K562 (cell line): ENCODE data around the gene SORT1.

Source experiments
- CSDE1 ChIP-seq, 2 experiments: fragments of 450-650 bp; IDR thresholded peaks; 2 replicates each; pipeline ENCODE4 v1.6.1; 2016; ENCODE audit warnings: mild to moderate bottlenecking in 1 of 2
- FOSL1 ChIP-seq: fragments of 200-800 bp; sonication (Bioruptor generic); conservative IDR thresholded peaks from 2 replicates; pipeline ENCODE4 v1.6.1; 2016; ENCODE audit warnings: missing genetic modification characterization, missing compliant biosample characterization
- FOXJ3 ChIP-seq: sonication (generic); formaldehyde crosslinking; IDR thresholded peaks from 2 replicates; pipeline ENCODE4 v1.4.0; 2020; ENCODE audit warnings: mild to moderate bottlenecking, missing genetic modification reagents
- GTF2F1 ChIP-seq: IDR thresholded peaks from 2 replicates; pipeline ENCODE4 v1.6.1; 2011; ENCODE audit warnings: low read depth, low read length, improper control_type of control experiment
- HIVEP1 ChIP-seq: fragments of 250-450 bp; sonication (Bioruptor Pico); IDR thresholded peaks from 2 replicates; pipeline ENCODE4 v1.4.0; 2020; ENCODE audit warnings: mild to moderate bottlenecking
- HNRNPLL ChIP-seq: fragments of 200-400 bp; formaldehyde crosslinking; IDR thresholded peaks from 2 replicates; pipeline ENCODE4 v1.6.1; 2017; ENCODE audit warnings: low read length, low read depth, mild to moderate bottlenecking; ENCODE audit not compliant: poor library complexity, severe bottlenecking
- POLR2A ChIP-seq: fragments of 450-650 bp; conservative IDR thresholded peaks from 2 replicates; pipeline ENCODE4 v1.6.1; 2016
- SIN3A ChIP-seq, 2 experiments: fragments of 150-350 bp in 1 of 2; IDR thresholded peaks; 2 replicates each; pipeline ENCODE4 v1.6.1; 2011 to 2016; ENCODE audit warnings: borderline replicate concordance in 2 of 2, low read depth in 2 of 2, low read length in 2 of 2, mild to moderate bottlenecking in 2 of 2, moderate library complexity in 2 of 2; ENCODE audit not compliant: control insufficient read depth in 1 of 2
- TAF7 ChIP-seq: fragments of 450-650 bp; IDR thresholded peaks from 2 replicates; pipeline ENCODE4 v1.6.1; 2016; ENCODE audit warnings: missing genetic modification characterization, missing compliant biosample characterization
- TCF7L2 ChIP-seq: fragments of 150-350 bp; IDR thresholded peaks from 2 replicates; pipeline ENCODE4 v1.6.1; 2016; ENCODE audit warnings: low read depth, mild to moderate bottlenecking, low read length, moderate library complexity
- TF ChIP-seq, protein P1 (sequence below): fragments of 250-450 bp; sonication (Bioruptor Pico); IDR thresholded peaks from 2 replicates; pipeline ENCODE4 v1.4.0; 2020; ENCODE audit warnings: mild to moderate bottlenecking, moderate library complexity

GRCh38 chr1:109423498-109423897 is 25.8 kb upstream of the SORT1 start:
- TF ChIP-seq FOSL1 (tag) (no peak), POLR2A (no peak), TCF7L2 (no peak), HIVEP1 (CRISPR knock-in tag) (no peak), GTF2F1 (no peak), CSDE1 (IDR thresholded peaks at IDR 0.05) (no peak), SIN3A (IDR thresholded peaks at IDR 0.05; ENCODE audit: borderline replicate concordance in 2 of 2, control insufficient read depth in 1 of 2, low read depth in 2 of 2, low read length in 2 of 2) (no peak), HNRNPLL (no peak), FOXJ3 (no peak), TAF7 (tag) (no peak)
- TF ChIP-seq, protein P1, sequence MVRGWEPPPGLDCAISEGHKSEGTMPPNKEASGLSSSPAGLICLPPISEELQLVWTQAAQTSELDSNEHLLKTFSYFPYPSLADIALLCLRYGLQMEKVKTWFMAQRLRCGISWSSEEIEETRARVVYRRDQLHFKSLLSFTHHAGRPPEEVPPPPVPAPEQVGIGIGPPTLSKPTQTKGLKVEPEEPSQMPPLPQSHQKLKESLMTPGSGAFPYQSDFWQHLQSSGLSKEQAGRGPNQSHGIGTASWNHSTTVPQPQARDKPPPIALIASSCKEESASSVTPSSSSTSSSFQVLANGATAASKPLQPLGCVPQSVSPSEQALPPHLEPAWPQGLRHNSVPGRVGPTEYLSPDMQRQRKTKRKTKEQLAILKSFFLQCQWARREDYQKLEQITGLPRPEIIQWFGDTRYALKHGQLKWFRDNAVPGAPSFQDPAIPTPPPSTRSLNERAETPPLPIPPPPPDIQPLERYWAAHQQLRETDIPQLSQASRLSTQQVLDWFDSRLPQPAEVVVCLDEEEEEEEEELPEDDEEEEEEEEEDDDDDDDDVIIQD (CRISPR knock-in tag), result no peak
